Peyer's patch (tissue), 4 donors: ENCODE measurements around the gene PASD1. TPM values are rescaled to one million over a fixed set of nuclear protein-coding genes. Genes with fewer than 3 reads are reported as not detected.
"Not testable (repeated sequence)": the region's sequence is repeated elsewhere in the genome, so short reads cannot be mapped to it uniquely, and the experiment has no call there.

Source experiments
- DNase-seq, 3 donors: peaks; one replicate each; pipeline ENCODE4 v3.0.0-alpha.2; 2017 to 2019
- H3K27ac ChIP-seq, 4 donors: fragments of 200-600 bp; sonication (generic); one replicate each; pipeline ENCODE4 v1.5.1; 2016 to 2019
- H3K27me3 ChIP-seq, 2 donors: fragments of 200-600 bp; sonication (generic); one replicate each; pipeline ENCODE4 v1.5.1; 2019
- H3K36me3 ChIP-seq, 3 donors: fragments of 200-600 bp; sonication (generic); one replicate each; pipeline ENCODE4 v1.5.1; 2016 to 2019
- H3K4me1 ChIP-seq, 4 donors: fragments of 200-600 bp; sonication (generic); one replicate each; pipeline ENCODE4 v1.5.1; 2016 to 2019
- H3K4me3 ChIP-seq, 4 donors: fragments of 200-600 bp; sonication (generic); 1 replicate in 3 of 4; 2 replicates in 1 of 4; pipeline ENCODE4 v1.5.1; 2016 to 2019; ENCODE audit warnings: mild to moderate bottlenecking in 1 of 4
- H3K9me3 ChIP-seq, 4 donors: fragments of 200-600 bp; sonication (generic); one replicate each; pipeline ENCODE4 v1.5.1; 2016 to 2019; ENCODE audit warnings: mild to moderate bottlenecking in 1 of 4
- CTCF ChIP-seq, 6 experiments: fragments of 450-650 bp in 4 of 6; fragments of 200-600 bp in 2 of 6; sonication (generic) in 1 of 6; IDR thresholded peaks; one replicate each; pipeline ENCODE4 v1.5.1; 2017 to 2019; ENCODE audit warnings: antibody characterized with exemption in 6 of 6, mild to moderate bottlenecking in 3 of 6, moderate library complexity in 1 of 6
- POLR2A ChIP-seq, 2 donors: fragments of 450-650 bp; IDR thresholded peaks; one replicate each; pipeline ENCODE4 v1.5.1; 2017; ENCODE audit warnings: antibody characterized with exemption in 2 of 2, mild to moderate bottlenecking in 2 of 2, moderate library complexity in 2 of 2
- total RNA-seq, 4 donors: library from RNA; depleted of rRNA; stranded (reverse); fragments of >200 nt; gene quantifications; one replicate each; pipeline ENCODE4 v1.1.0, GENCODE V29; 2016

PASD1 gene
- total RNA-seq, 4 donors from 2014 or later = not detected

- no peaks in the 10 kb centered on the region for H3K36me3 ChIP-seq
- no peak overlapping the region for H3K4me3 ChIP-seq
- no peak for DNase-seq
- H3K4me1 ChIP-seq = no peaks in the 10 kb centered on the region
- no peak overlapping the region for H3K27ac ChIP-seq
- TF ChIP-seq CTCF (IDR thresholded peaks at IDR 0.05) (no peak), POLR2A (IDR thresholded peaks at IDR 0.05) (no peak)
- no peaks in the 10 kb centered on the region for H3K27me3 ChIP-seq
- H3K9me3 ChIP-seq = no peaks in the 10 kb centered on the region
Measured at GRCh38 chrX:151688695-151689094, 125.2 kb downstream of the PASD1 start.

- Histone ChIP-seq H3K4me3 (no peak overlapping the region), H3K27me3 (no peaks in the 10 kb centered on the region), H3K27ac (no peak overlapping the region), H3K36me3 (no peaks in the 10 kb centered on the region), H3K9me3 (no peaks in the 10 kb centered on the region), H3K4me1 (no peaks in the 10 kb centered on the region)
- no peak for DNase-seq
- TF ChIP-seq CTCF (IDR thresholded peaks at IDR 0.05) (no peak), POLR2A (IDR thresholded peaks at IDR 0.05) (no peak)
Measured at GRCh38 chrX:151692825-151693224, 129.3 kb downstream of the PASD1 start.

GRCh38 chrX:151694121-151694520, 130.6 kb downstream of the PASD1 start:
- no peaks in the 10 kb centered on the region for H3K36me3 ChIP-seq
- no peak overlapping the region for H3K27ac ChIP-seq
- H3K9me3 ChIP-seq = no peaks in the 10 kb centered on the region
- DNase-seq = no peak
- H3K27me3 ChIP-seq = no peaks in the 10 kb centered on the region
- no peak overlapping the region for H3K4me3 ChIP-seq
- TF ChIP-seq POLR2A (IDR thresholded peaks at IDR 0.05) (no peak), CTCF (IDR thresholded peaks at IDR 0.05) (no peak)
- H3K4me1 ChIP-seq = no peaks in the 10 kb centered on the region

- Histone ChIP-seq H3K4me1 (no peaks in the 10 kb centered on the region), H3K4me3 (no peak within 1 kb of the TSS), H3K9me3 (no peaks in the 10 kb centered on the region), H3K27ac (no peak within 1 kb of the TSS), H3K27me3 (no peaks in the 10 kb centered on the region), H3K36me3 (no peaks in the 10 kb centered on the region)
- DNase-seq = no peak
- TF ChIP-seq CTCF (IDR thresholded peaks at IDR 0.05) = no peak
- no peak for TF ChIP-seq POLR2A (IDR thresholded peaks at IDR 0.05)
Measured at GRCh38 chrX:151694661-151695582, 131.4 kb downstream of the PASD1 start, which contains the start of gene PRRG3. TSS of gene PRRG3 (plus strand) at chrX:151695458. CDS start at chrX:151698815, 3,357 bp downstream.

- no peaks in the 10 kb centered on the region for H3K27me3 ChIP-seq
- TF ChIP-seq CTCF (IDR thresholded peaks at IDR 0.05) = no peak
- no peak for TF ChIP-seq POLR2A (IDR thresholded peaks at IDR 0.05)
- DNase-seq = no peak
- no peak overlapping the region for H3K4me3 ChIP-seq
- no peaks in the 10 kb centered on the region for H3K36me3 ChIP-seq
- H3K4me1 ChIP-seq = no peaks in the 10 kb centered on the region
- no peaks in the 10 kb centered on the region for H3K9me3 ChIP-seq
- no peak overlapping the region for H3K27ac ChIP-seq
Measured at GRCh38 chrX:151695583-151696340, 132.3 kb downstream of the PASD1 start.

- H3K4me1 ChIP-seq, H3K27ac ChIP-seq, H3K27me3 ChIP-seq, DNase-seq, H3K9me3 ChIP-seq, H3K36me3 ChIP-seq, H3K4me3 ChIP-seq: not testable (repeated sequence)
Measured at GRCh38 chrX:151697082-151697481, 133.6 kb downstream of the PASD1 start.
